ENCODE measurements around the gene ZNF195.
"Not testable (repeated sequence)": the region's sequence is repeated elsewhere in the genome, so short reads cannot be mapped to it uniquely, and the experiment has no call there.

ZNF195 gene

GRCh38 chr11:3353066-3353465 lies 25.9 kb downstream of the ZNF195 start:
- TF ChIP-seq JUND (IDR thresholded peaks at IDR 0.05; ENCODE audit: low read depth) = no peak

GRCh38 chr11:3347127-3347526 lies 31.8 kb downstream of the ZNF195 start:
- DNase-seq (ENCODE audit: low read depth in 1 of 2, low spot score in 1 of 2) = no peak
- in situ Hi-C loops (cut with HindIII; ENCODE audit: low pct_unique_long_range_greater_than_20kb, low sequenced_read_pairs) = no loop called here
- TF ChIP-seq JUND (IDR thresholded peaks at IDR 0.05; ENCODE audit: low read depth) = no peak

More at GRCh38 chr11:3353066-3353465, 25.9 kb downstream of the ZNF195 start:
- in situ Hi-C loops (cut with HindIII; ENCODE audit: low pct_unique_long_range_greater_than_20kb, low sequenced_read_pairs) = no loop called here
- no peak for DNase-seq (ENCODE audit: low read depth in 1 of 2, low spot score in 1 of 2)

GRCh38 chr11:3346587-3346986 lies 32.4 kb downstream of the ZNF195 start:
- no peak for DNase-seq (ENCODE audit: low read depth in 1 of 2, low spot score in 1 of 2)
- no peak for TF ChIP-seq JUND (IDR thresholded peaks at IDR 0.05; ENCODE audit: low read depth)
- in situ Hi-C loops (cut with HindIII; ENCODE audit: low pct_unique_long_range_greater_than_20kb, low sequenced_read_pairs) = no loop called here

GRCh38 chr11:3345736-3346135 lies 33.2 kb downstream of the ZNF195 start:
- no peak for DNase-seq (ENCODE audit: low read depth in 1 of 2, low spot score in 1 of 2)
- no peak for TF ChIP-seq JUND (IDR thresholded peaks at IDR 0.05; ENCODE audit: low read depth)
- in situ Hi-C loops (cut with HindIII; ENCODE audit: low pct_unique_long_range_greater_than_20kb, low sequenced_read_pairs) = no loop called here

GRCh38 chr11:3344327-3345174 lies 34.4 kb downstream of the ZNF195 start:
- in situ Hi-C loops (cut with HindIII; ENCODE audit: low pct_unique_long_range_greater_than_20kb, low sequenced_read_pairs) = no loop called here

GRCh38 chr11:3342709-3343108 lies 36.2 kb downstream of the ZNF195 start:
- no peak for TF ChIP-seq JUND (IDR thresholded peaks at IDR 0.05; ENCODE audit: low read depth)
- in situ Hi-C loops (cut with HindIII; ENCODE audit: low pct_unique_long_range_greater_than_20kb, low sequenced_read_pairs) = no loop called here
- no peak for DNase-seq (ENCODE audit: low read depth in 1 of 2, low spot score in 1 of 2)

More at GRCh38 chr11:3344327-3345174, 34.4 kb downstream of the ZNF195 start:
- TF ChIP-seq JUND (IDR thresholded peaks at IDR 0.05; ENCODE audit: low read depth) = no peak
- no peak for DNase-seq (ENCODE audit: low read depth in 1 of 2, low spot score in 1 of 2)

- peak; percentile 7 to 66 for DNase-seq (ENCODE audit: low read depth in 1 of 2, low spot score in 1 of 2)
- in situ Hi-C loops (cut with HindIII; ENCODE audit: low pct_unique_long_range_greater_than_20kb, low sequenced_read_pairs) = no loop called here
- TF ChIP-seq JUND (IDR thresholded peaks at IDR 0.05; ENCODE audit: low read depth) = no peak
Observed at GRCh38 chr11:3341298-3341697, 37.6 kb downstream of the ZNF195 start.

GRCh38 chr11:3340025-3340424 lies 38.9 kb downstream of the ZNF195 start:
- TF ChIP-seq JUND (IDR thresholded peaks at IDR 0.05; ENCODE audit: low read depth) = no peak
- DNase-seq (ENCODE audit: low read depth in 1 of 2, low spot score in 1 of 2) = no peak
- in situ Hi-C loops (cut with HindIII; ENCODE audit: low pct_unique_long_range_greater_than_20kb, low sequenced_read_pairs) = no loop called here

- DNase-seq (ENCODE audit: low read depth in 1 of 2, low spot score in 1 of 2) = no peak
- in situ Hi-C loops (cut with HindIII; ENCODE audit: low pct_unique_long_range_greater_than_20kb, low sequenced_read_pairs) = no loop called here
- no peak for TF ChIP-seq JUND (IDR thresholded peaks at IDR 0.05; ENCODE audit: low read depth)
Observed at GRCh38 chr11:3339340-3339624, 39.7 kb downstream of the ZNF195 start.

GRCh38 chr11:3338569-3339339 lies 40.2 kb downstream of the ZNF195 start:
- TF ChIP-seq JUND (IDR thresholded peaks at IDR 0.05; ENCODE audit: low read depth) = no peak
- in situ Hi-C loops (cut with HindIII; ENCODE audit: low pct_unique_long_range_greater_than_20kb, low sequenced_read_pairs) = no loop called here
- DNase-seq (ENCODE audit: low read depth in 1 of 2, low spot score in 1 of 2) = no peak

- DNase-seq (ENCODE audit: low read depth in 1 of 2, low spot score in 1 of 2); in situ Hi-C loops (cut with HindIII; ENCODE audit: low pct_unique_long_range_greater_than_20kb, low sequenced_read_pairs): not testable (repeated sequence)
Observed at GRCh38 chr11:3336420-3336819, 42.5 kb downstream of the ZNF195 start.

GRCh38 chr11:3333157-3333556 lies 45.8 kb downstream of the ZNF195 start:
- DNase-seq (ENCODE audit: low read depth in 1 of 2, low spot score in 1 of 2); in situ Hi-C loops (cut with HindIII; ENCODE audit: low pct_unique_long_range_greater_than_20kb, low sequenced_read_pairs): not testable (repeated sequence)

GRCh38 chr11:3331078-3331477 lies 47.9 kb downstream of the ZNF195 start:
- DNase-seq (ENCODE audit: low read depth in 1 of 2, low spot score in 1 of 2); in situ Hi-C loops (cut with HindIII; ENCODE audit: low pct_unique_long_range_greater_than_20kb, low sequenced_read_pairs): not testable (repeated sequence)

- DNase-seq (ENCODE audit: low read depth in 1 of 2, low spot score in 1 of 2); in situ Hi-C loops (cut with HindIII; ENCODE audit: low pct_unique_long_range_greater_than_20kb, low sequenced_read_pairs): not testable (repeated sequence)
Observed at GRCh38 chr11:3330064-3330463, 48.9 kb downstream of the ZNF195 start.

- not testable (repeated sequence) for DNase-seq (ENCODE audit: low read depth in 1 of 2, low spot score in 1 of 2)
Observed at GRCh38 chr11:3328503-3328902, 50.4 kb downstream of the ZNF195 start.

GRCh38 chr11:3326450-3326849 lies 52.5 kb downstream of the ZNF195 start:
- DNase-seq (ENCODE audit: low read depth in 1 of 2, low spot score in 1 of 2); in situ Hi-C loops (cut with HindIII; ENCODE audit: low pct_unique_long_range_greater_than_20kb, low sequenced_read_pairs): not testable (repeated sequence)

More at GRCh38 chr11:3328503-3328902, 50.4 kb downstream of the ZNF195 start:
- in situ Hi-C loops (cut with HindIII; ENCODE audit: low pct_unique_long_range_greater_than_20kb, low sequenced_read_pairs) = not testable (repeated sequence)

- in situ Hi-C loops (cut with HindIII; ENCODE audit: low pct_unique_long_range_greater_than_20kb, low sequenced_read_pairs); DNase-seq (ENCODE audit: low read depth in 1 of 2, low spot score in 1 of 2): not testable (repeated sequence)
Observed at GRCh38 chr11:3324724-3325123, 54.2 kb downstream of the ZNF195 start.

Data from T47D (cell line).